PFSK-1 (cell line): Measurements from ENCODE around the gene DLGAP1.

Experiments
- POLR2AphosphoS5 ChIP-seq: IDR thresholded peaks from 2 replicates; pipeline ENCODE4 v1.6.1; 2012; ENCODE audit warnings: low read depth, mild to moderate bottlenecking, control low read depth, low read length, moderate library complexity
- SIN3A ChIP-seq: IDR thresholded peaks from 2 replicates; pipeline ENCODE4 v1.6.1; 2012; ENCODE audit warnings: mild to moderate bottlenecking, low read length, moderate library complexity, borderline replicate concordance; ENCODE audit not compliant: insufficient read depth
- TAF1 ChIP-seq: IDR thresholded peaks from 2 replicates; pipeline ENCODE4 v1.6.1; 2012; ENCODE audit warnings: low read length, control low read depth, borderline replicate concordance; ENCODE audit not compliant: insufficient read depth
- TF ChIP-seq, protein P1 (sequence below), 2 experiments: IDR thresholded peaks; 2 replicates each; pipeline versions ENCODE4 v1.6.1 to v1.8.0; 2011 to 2012; ENCODE audit warnings: low read depth in 2 of 2, low read length in 2 of 2, control low read depth in 1 of 2, inconsistent platforms in 1 of 2, mild to moderate bottlenecking in 1 of 2, moderate library complexity in 1 of 2; ENCODE audit not compliant: insufficient read depth in 1 of 2

DNA sequence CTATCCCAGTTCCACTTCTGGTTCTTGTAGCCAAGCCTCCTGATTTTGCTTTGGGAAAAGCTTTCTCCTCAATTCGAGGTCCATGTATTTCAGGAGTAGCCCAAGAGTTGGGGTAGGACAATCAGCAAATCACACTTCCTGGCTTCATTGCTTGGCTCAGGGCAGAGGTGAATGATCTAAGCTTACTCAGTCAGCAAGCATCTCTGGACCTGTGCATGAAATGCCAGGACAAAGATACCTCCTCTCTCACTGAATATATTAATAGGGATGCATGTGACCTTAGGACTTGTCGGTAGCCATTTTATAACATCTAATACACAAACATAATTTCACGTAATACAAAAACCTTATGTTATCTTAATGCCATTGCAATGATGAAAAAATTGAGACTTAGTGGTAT, 632.0 kb downstream of the DLGAP1 start:
- TF ChIP-seq, protein P1, sequence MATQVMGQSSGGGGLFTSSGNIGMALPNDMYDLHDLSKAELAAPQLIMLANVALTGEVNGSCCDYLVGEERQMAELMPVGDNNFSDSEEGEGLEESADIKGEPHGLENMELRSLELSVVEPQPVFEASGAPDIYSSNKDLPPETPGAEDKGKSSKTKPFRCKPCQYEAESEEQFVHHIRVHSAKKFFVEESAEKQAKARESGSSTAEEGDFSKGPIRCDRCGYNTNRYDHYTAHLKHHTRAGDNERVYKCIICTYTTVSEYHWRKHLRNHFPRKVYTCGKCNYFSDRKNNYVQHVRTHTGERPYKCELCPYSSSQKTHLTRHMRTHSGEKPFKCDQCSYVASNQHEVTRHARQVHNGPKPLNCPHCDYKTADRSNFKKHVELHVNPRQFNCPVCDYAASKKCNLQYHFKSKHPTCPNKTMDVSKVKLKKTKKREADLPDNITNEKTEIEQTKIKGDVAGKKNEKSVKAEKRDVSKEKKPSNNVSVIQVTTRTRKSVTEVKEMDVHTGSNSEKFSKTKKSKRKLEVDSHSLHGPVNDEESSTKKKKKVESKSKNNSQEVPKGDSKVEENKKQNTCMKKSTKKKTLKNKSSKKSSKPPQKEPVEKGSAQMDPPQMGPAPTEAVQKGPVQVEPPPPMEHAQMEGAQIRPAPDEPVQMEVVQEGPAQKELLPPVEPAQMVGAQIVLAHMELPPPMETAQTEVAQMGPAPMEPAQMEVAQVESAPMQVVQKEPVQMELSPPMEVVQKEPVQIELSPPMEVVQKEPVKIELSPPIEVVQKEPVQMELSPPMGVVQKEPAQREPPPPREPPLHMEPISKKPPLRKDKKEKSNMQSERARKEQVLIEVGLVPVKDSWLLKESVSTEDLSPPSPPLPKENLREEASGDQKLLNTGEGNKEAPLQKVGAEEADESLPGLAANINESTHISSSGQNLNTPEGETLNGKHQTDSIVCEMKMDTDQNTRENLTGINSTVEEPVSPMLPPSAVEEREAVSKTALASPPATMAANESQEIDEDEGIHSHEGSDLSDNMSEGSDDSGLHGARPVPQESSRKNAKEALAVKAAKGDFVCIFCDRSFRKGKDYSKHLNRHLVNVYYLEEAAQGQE (IDR thresholded peaks at IDR 0.05; ENCODE audit: insufficient read depth in 1 of 2, low read depth in 2 of 2, low read length in 2 of 2), result no peak
- TF ChIP-seq POLR2AphosphoS5, result no peak
- no peak for TF ChIP-seq SIN3A
- TF ChIP-seq TAF1, result no peak
